GM18519 (cell line): ENCODE measurements around the gene NKD2.
"Not testable (repeated sequence)": the region's sequence is repeated elsewhere in the genome, so short reads cannot be mapped to it uniquely, and the experiment has no call there.

ENCODE experiments used
- ATAC-seq: cut with Tn5 transposase; IDR thresholded peaks from one replicate; pipeline ENCODE4 v1.9.1; 2021; ENCODE audit warnings: mild to moderate bottlenecking, moderate library complexity; ENCODE audit not compliant: unreplicated experiment, low FRiP score

Gene NKD2

DNA sequence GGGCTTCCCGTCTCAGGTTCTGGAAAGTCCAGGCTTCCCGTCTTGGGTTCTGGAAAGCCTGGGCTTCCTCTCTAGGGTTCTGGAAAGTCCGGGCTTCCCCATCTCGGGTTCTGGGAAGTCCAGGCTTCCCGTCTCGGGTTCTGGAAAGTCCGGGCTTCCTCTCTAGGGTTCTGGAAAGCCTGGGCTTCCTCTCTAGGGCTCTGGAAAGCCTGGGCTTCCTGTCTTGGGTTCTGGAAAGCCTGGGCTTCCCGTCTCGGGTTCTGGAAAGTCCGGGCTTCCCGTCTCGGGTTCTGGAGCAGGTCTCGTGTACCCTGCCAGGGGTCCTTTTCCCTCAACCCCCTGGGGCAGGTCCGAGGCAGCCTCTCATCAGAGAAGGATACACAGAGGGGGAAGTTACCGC lies 74.4 kb downstream of the NKD2 start:
- ATAC-seq = not testable (repeated sequence)

DNA sequence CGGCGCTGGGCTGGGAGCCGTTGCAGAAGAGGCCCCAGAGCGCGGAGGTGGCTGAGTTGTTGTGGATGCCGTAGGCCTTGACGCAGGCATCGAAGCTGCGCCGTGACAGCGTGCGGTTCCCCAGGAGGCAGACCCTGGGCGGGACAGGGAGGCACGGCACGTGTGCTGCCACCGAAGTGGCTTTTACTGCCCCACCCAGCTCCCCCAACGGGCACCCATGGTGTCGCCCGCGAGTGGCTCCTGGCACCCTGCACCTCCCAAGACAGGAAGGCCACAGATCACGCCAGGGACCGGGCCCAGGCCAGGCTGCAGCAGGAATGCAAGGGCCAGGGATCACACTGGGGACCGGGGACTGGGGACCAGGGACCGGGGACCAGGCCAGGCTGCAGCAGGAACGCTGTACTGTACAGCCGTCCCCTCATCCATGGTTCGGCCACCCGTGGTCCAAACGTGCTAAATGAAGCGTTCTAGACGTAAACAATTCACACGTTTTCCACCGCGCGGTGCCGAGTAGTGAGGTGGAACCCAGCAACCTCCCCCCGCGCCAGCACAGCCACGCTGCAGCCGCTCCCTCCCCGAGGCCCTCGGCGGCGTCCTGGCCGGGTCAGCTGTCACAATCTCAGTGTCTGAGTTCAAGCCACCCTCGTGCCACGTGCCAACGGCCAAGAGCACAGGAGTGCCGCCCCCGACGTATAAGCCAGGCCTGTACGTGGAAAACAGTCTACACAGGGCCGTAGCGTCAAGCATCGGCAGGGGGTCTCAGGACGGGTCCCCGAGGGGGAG lies 75.4 kb downstream of the NKD2 start:
- ATAC-seq = no peak

DNA sequence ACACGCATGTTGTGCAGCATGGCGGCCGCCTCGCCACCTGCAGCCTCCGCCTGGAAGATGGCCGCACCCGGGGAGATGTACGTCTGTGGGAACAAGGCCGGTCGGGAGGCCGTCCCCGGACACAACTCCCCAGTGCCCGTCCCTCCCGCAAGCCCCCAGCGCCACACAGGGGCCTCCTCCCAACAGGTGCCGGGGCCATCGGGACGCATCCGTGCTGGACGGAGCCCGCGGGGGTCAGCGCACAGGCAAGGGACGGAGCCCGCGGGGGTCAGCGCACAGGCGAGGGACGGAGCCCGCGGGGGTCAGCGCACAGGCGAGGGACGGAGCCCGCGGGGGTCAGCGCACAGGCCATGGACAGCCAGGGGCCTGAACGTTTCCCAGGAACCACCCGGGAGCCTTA lies 76.8 kb downstream of the NKD2 start:
- ATAC-seq = no peak

- no peak for ATAC-seq
Measured at GRCh38 chr5:1086137-1086536, 77.5 kb downstream of the NKD2 start.

GRCh38 chr5:1086871-1087270 lies 78.3 kb downstream of the NKD2 start:
- ATAC-seq = no peak

DNA sequence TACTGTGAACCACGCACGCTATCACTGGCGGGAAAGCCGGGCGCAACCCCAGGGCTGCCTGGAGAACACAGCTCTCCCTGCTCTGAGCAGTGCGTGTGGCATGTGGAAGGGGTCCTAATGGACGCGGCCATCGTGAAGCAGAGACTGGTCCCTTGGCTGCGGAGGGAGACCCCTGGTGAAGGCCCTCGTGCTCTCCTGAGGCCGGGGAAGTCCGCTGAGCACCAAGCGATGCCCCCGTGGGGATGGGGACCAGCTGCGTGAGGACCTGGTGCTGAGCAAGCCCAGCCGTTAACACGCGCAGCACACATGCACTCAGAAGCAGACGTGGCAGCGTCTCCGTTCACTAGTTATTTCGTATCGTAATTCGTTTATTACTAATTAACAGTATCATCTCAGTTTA lies 78.8 kb downstream of the NKD2 start:
- ATAC-seq = no peak

DNA sequence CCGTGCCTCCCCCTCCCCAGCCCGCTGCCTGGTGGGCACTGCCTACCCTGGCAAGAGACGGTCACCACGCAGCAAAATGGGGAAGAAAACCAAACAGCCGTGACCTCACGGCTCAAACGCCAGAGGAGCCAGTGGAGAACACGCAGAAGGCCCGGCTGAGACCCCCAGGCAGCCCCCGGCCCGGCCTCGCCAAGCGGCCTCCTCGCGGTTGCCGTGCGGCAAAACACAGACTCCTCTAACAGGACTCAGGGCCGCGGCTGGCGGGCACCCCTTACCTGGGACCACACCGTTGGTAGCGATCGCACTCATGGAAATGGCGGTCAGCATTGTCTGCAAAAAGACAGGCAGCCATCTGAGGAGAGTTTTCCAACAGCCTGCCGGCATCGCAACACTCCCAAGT lies 79.4 kb downstream of the NKD2 start:
- ATAC-seq = no peak
